HCEC 1CT (cell line): Measurements from ENCODE around the gene HOXD11.

Source experiments
- DNase-seq: peaks from one replicate; pipeline ENCODE4 v3.0.0-alpha.2; 2017

Gene HOXD11

GRCh38 chr2:176136374-176137251 lies 29.5 kb downstream of the HOXD11 start:
- DNase-seq, result peak; percentile 41

- no peak for DNase-seq
These were observed 30.1 kb downstream of the HOXD11 start for GRCh38 chr2:176137252-176137580.

GRCh38 chr2:176137906-176138305 lies 30.8 kb downstream of the HOXD11 start:
- DNase-seq, result no peak

- DNase-seq, result no peak
These were observed 31.4 kb downstream of the HOXD11 start for GRCh38 chr2:176138526-176138922.

- no peak for DNase-seq
These were observed 32.0 kb downstream of the HOXD11 start for GRCh38 chr2:176138923-176139660.

- DNase-seq, result no peak
These were observed 32.8 kb downstream of the HOXD11 start for GRCh38 chr2:176139661-176140512.

GRCh38 chr2:176140513-176141317 lies 33.6 kb downstream of the HOXD11 start:
- peak; percentile 65 for DNase-seq

GRCh38 chr2:176142281-176142680 lies 35.2 kb downstream of the HOXD11 start:
- no peak for DNase-seq

- DNase-seq, result no peak
These were observed 38.2 kb downstream of the HOXD11 start for GRCh38 chr2:176145085-176145969.

- no peak for DNase-seq
These were observed 39.0 kb downstream of the HOXD11 start for GRCh38 chr2:176146101-176146500.

- DNase-seq, result no peak
These were observed 39.6 kb downstream of the HOXD11 start for GRCh38 chr2:176146645-176147044.

- DNase-seq, result no peak
These were observed 40.2 kb downstream of the HOXD11 start for GRCh38 chr2:176147210-176147799.

GRCh38 chr2:176147800-176148496 lies 40.9 kb downstream of the HOXD11 start:
- no peak for DNase-seq

- no peak for DNase-seq
These were observed 41.8 kb downstream of the HOXD11 start for GRCh38 chr2:176148751-176149421.

GRCh38 chr2:176149481-176149938 lies 42.4 kb downstream of the HOXD11 start:
- DNase-seq, result no peak

GRCh38 chr2:176149939-176150583 lies 43.0 kb downstream of the HOXD11 start:
- no peak for DNase-seq

GRCh38 chr2:176150584-176151441 lies 43.7 kb downstream of the HOXD11 start:
- no peak for DNase-seq
